Panc1 (cell line): Measurements from ENCODE around the gene SBF1.

Source experiments
- POLR2AphosphoS5 ChIP-seq: IDR thresholded peaks from 2 replicates; pipeline ENCODE4 v1.6.1; 2012; ENCODE audit warnings: mild to moderate bottlenecking, low read depth, low read length, moderate library complexity
- SIN3A ChIP-seq: IDR thresholded peaks from 2 replicates; pipeline ENCODE4 v1.6.1; 2012; ENCODE audit warnings: low read depth, mild to moderate bottlenecking, low read length, moderate library complexity, borderline replicate concordance; ENCODE audit not compliant: insufficient read depth
- TCF7L2 ChIP-seq: IDR thresholded peaks from 2 replicates; pipeline ENCODE4 v1.6.1; 2011; ENCODE audit warnings: mild to moderate bottlenecking, low read depth, low read length, inconsistent platforms
- TF ChIP-seq, protein P1 (sequence below): fragments of 450-650 bp; IDR thresholded peaks from 2 replicates; pipeline ENCODE4 v1.5.1; 2017; ENCODE audit warnings: mild to moderate bottlenecking
- TF ChIP-seq, protein P2 (sequence below), 2 experiments: IDR thresholded peaks; 2 replicates each; pipeline ENCODE4 v1.6.1; 2011 to 2012; ENCODE audit warnings: low read depth in 2 of 2, control low read depth in 1 of 2, low read length in 1 of 2, mild to moderate bottlenecking in 1 of 2, moderate library complexity in 1 of 2; ENCODE audit not compliant: insufficient read depth in 1 of 2

- TF ChIP-seq, protein P1, sequence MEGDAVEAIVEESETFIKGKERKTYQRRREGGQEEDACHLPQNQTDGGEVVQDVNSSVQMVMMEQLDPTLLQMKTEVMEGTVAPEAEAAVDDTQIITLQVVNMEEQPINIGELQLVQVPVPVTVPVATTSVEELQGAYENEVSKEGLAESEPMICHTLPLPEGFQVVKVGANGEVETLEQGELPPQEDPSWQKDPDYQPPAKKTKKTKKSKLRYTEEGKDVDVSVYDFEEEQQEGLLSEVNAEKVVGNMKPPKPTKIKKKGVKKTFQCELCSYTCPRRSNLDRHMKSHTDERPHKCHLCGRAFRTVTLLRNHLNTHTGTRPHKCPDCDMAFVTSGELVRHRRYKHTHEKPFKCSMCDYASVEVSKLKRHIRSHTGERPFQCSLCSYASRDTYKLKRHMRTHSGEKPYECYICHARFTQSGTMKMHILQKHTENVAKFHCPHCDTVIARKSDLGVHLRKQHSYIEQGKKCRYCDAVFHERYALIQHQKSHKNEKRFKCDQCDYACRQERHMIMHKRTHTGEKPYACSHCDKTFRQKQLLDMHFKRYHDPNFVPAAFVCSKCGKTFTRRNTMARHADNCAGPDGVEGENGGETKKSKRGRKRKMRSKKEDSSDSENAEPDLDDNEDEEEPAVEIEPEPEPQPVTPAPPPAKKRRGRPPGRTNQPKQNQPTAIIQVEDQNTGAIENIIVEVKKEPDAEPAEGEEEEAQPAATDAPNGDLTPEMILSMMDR, result no peak
- TF ChIP-seq SIN3A (no peak), POLR2AphosphoS5 (no peak), TCF7L2 (no peak)
- TF ChIP-seq, protein P2, sequence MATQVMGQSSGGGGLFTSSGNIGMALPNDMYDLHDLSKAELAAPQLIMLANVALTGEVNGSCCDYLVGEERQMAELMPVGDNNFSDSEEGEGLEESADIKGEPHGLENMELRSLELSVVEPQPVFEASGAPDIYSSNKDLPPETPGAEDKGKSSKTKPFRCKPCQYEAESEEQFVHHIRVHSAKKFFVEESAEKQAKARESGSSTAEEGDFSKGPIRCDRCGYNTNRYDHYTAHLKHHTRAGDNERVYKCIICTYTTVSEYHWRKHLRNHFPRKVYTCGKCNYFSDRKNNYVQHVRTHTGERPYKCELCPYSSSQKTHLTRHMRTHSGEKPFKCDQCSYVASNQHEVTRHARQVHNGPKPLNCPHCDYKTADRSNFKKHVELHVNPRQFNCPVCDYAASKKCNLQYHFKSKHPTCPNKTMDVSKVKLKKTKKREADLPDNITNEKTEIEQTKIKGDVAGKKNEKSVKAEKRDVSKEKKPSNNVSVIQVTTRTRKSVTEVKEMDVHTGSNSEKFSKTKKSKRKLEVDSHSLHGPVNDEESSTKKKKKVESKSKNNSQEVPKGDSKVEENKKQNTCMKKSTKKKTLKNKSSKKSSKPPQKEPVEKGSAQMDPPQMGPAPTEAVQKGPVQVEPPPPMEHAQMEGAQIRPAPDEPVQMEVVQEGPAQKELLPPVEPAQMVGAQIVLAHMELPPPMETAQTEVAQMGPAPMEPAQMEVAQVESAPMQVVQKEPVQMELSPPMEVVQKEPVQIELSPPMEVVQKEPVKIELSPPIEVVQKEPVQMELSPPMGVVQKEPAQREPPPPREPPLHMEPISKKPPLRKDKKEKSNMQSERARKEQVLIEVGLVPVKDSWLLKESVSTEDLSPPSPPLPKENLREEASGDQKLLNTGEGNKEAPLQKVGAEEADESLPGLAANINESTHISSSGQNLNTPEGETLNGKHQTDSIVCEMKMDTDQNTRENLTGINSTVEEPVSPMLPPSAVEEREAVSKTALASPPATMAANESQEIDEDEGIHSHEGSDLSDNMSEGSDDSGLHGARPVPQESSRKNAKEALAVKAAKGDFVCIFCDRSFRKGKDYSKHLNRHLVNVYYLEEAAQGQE (IDR thresholded peaks at IDR 0.05; ENCODE audit: insufficient read depth in 1 of 2, low read depth in 2 of 2, low read length in 1 of 2), result no peak
These were observed 792 bp upstream of the SBF1 start for GRCh38 chr22:50475652-50476002.
